Activated B cell treated with CpG ODN at 0.5 μM for 24 hours (primary cell): ENCODE measurements around the gene NOM1. TPM values are rescaled to one million over a fixed set of nuclear protein-coding genes. Genes with fewer than 3 reads are reported as not detected.

Source experiments
- ATAC-seq: fragments of 200-7000 bp; cut with Tn5 transposase; one replicate; pipeline ENCODE4 v1.10.0; 2021; ENCODE audit warnings: low read depth, mild to moderate bottlenecking, moderate library complexity
- CTCF ChIA-PET: fragments of 350-600 bp; sonication (Branson Sonifier 250); formaldehyde crosslinking; loops from one replicate; lab custom pipeline; 2021; ENCODE audit warnings: antibody characterized with exemption; lab: Charles Lee
- POLR2A ChIA-PET: fragments of 350-600 bp; sonication (Branson Sonifier 250); formaldehyde crosslinking; loops from one replicate; lab custom pipeline; 2021; ENCODE audit warnings: antibody characterized with exemption; lab: Charles Lee
- DNase-seq: peaks from one replicate; pipeline ENCODE4 v3.0.0; 2022
- H3K27ac Mint-ChIP-seq: one replicate; pipeline ENCODE4 v1.8.0; 2020; ENCODE audit warnings: mixed read lengths
- H3K27me3 Mint-ChIP-seq: one replicate; pipeline ENCODE4 v1.8.0; 2021; ENCODE audit warnings: mixed read lengths
- H3K36me3 Mint-ChIP-seq: one replicate; pipeline ENCODE4 v1.8.0; 2021; ENCODE audit warnings: low read depth, mixed read lengths
- H3K4me1 Mint-ChIP-seq: one replicate; pipeline ENCODE4 v1.8.0; 2021; ENCODE audit warnings: mixed read lengths
- H3K4me3 Mint-ChIP-seq: one replicate; pipeline ENCODE4 v1.8.0; 2020; ENCODE audit warnings: mild to moderate bottlenecking, mixed read lengths
- H3K9me3 Mint-ChIP-seq: one replicate; pipeline ENCODE4 v1.8.0; 2020; ENCODE audit warnings: mixed read lengths
- intact Hi-C: fragments of 100-400 bp; cut with micrococcal nuclease; formaldehyde crosslinking; loops from one replicate; pipeline ENCODE4 v1.15.1; 2024
- total RNA-seq: library from RNA; stranded (reverse); gene quantifications from 2 replicates; pipeline ENCODE4 v1.2.3, GENCODE V29; 2022
- TF ChIP-seq, protein P1 (sequence below): fragments of 200-600 bp; IDR thresholded peaks from one replicate; pipeline ENCODE4 v1.8.0; 2022; ENCODE audit warnings: antibody characterized with exemption, mild to moderate bottlenecking

Gene NOM1
- total RNA-seq, 1 donor from 2014 or later, result 39.1 TPM

DNA sequence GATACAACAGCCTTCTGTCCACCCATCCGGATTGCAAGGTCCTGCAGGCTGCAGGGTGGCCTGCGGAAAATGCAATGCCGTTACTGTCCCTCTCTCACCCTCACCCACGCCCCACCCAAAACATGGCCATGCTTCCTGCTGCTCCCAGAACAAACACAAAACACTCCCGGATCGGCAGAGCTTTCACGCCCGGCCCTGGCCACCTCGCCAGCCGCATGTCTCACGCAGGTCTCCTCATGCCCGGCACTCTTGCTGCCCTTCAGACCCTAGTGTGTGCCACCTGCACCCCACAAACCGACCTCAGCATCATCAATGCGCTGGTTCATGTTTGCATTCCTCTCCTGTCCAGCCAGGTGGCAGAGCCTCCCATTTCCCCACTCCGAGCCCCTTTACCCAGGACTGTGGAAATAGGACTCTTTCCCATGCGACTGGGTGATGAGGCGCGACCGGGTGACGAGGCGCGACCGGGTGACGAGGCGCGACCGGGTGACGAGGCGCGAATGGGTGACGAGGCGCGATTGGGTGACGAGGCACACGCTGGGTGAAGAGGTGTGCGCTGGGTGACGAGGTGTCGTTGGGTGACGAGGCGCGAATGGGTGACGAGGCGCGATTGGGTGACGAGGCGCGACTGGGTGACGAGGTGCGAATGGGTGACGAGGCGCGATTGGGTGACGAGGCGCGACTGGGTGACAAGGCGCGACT is 8.9 kb upstream of the NOM1 start:
- Mint-ChIP-seq H3K27ac (no peak overlapping the region), H3K27me3 (peaks cover 27% of the 10 kb centered on the region), H3K36me3 (no peaks in the 10 kb centered on the region), H3K9me3 (peaks cover 6% of the 10 kb centered on the region), H3K4me1 (peaks cover 3% of the 10 kb centered on the region), H3K4me3 (no peak overlapping the region)
- TF ChIP-seq, protein P1, sequence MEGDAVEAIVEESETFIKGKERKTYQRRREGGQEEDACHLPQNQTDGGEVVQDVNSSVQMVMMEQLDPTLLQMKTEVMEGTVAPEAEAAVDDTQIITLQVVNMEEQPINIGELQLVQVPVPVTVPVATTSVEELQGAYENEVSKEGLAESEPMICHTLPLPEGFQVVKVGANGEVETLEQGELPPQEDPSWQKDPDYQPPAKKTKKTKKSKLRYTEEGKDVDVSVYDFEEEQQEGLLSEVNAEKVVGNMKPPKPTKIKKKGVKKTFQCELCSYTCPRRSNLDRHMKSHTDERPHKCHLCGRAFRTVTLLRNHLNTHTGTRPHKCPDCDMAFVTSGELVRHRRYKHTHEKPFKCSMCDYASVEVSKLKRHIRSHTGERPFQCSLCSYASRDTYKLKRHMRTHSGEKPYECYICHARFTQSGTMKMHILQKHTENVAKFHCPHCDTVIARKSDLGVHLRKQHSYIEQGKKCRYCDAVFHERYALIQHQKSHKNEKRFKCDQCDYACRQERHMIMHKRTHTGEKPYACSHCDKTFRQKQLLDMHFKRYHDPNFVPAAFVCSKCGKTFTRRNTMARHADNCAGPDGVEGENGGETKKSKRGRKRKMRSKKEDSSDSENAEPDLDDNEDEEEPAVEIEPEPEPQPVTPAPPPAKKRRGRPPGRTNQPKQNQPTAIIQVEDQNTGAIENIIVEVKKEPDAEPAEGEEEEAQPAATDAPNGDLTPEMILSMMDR, result no peak
- no peak for DNase-seq
- CTCF ChIA-PET, result no interaction called here
- no peak for ATAC-seq
- intact Hi-C loops, result no loop called here
- POLR2A ChIA-PET, result no interaction called here

DNA sequence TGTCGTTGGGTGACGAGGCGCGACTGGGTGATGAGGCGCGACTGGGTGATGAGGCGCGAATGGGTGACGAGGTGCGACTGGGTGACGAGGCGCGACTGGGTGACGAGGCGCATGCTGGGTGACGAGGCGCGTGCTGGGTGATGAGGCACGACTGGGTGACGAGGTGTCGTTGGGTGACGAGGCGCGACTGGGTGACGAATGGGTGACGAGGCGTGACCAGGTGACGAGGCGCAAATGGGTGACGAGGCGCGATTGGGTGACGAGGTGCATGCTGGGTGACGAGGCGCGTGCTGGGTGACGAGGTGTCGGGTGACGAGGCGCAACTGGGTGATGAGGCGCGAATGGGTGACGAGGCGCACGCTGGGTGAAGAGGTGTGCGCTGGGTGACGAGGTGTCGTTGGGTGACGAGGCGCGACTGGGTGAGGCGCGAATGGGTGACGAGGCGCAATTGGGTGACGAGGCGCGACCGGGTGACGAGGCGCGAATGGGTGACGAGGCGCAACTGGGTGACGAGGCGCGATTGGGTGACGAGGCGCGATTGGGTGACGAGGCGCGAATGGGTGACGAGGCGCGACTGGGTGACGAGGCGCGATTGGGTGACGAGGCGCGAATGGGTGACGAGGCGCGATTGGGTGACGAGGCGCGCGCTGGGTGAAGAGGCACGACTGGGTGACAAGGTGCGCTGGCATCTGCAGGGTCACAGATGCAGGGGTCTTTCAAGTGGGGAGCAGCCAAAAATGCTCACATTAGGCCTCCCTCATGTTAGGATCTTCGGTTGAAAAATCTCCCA is 7.9 kb upstream of the NOM1 start:
- ChIA-PET CTCF (no interaction called here), POLR2A (no interaction called here)
- DNase-seq (no peak), ATAC-seq (no peak)
- H3K9me3 Mint-ChIP-seq, result peaks cover 6% of the 10 kb centered on the region
- no peak overlapping the region for H3K4me3 Mint-ChIP-seq
- no peaks in the 10 kb centered on the region for H3K36me3 Mint-ChIP-seq
- peaks cover 3% of the 10 kb centered on the region for H3K4me1 Mint-ChIP-seq
- peaks cover 27% of the 10 kb centered on the region for H3K27me3 Mint-ChIP-seq
- H3K27ac Mint-ChIP-seq, result no peak overlapping the region
- TF ChIP-seq, protein P1, result no peak
- intact Hi-C loops, result no loop called here

DNA sequence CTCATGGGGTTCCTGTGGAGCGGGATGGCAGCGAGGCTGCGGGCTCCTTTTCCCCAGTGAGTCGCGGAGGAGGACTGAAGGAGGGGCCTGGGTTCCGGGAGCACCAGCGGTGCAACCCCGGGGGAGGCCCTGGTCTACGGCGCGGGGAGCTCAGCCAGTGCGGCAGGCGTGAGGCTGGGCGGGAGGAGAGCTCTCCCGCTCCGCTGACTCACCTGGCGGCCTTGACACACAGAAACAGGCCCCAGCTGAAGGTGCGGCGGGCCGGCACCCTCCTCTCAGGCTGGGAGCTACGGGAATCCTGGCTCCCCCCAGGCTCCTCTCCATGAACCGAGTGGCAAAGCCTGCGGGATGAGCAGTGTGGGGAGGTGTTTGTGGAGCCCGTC is 6.8 kb upstream of the NOM1 start:
- Mint-ChIP-seq H3K27me3 (peaks cover 27% of the 10 kb centered on the region), H3K9me3 (peaks cover 6% of the 10 kb centered on the region), H3K4me3 (peak overlapping the region; percentile 44), H3K27ac (no peak overlapping the region), H3K36me3 (no peaks in the 10 kb centered on the region), H3K4me1 (peaks cover 3% of the 10 kb centered on the region)
- ChIA-PET CTCF (no interaction called here), POLR2A (no interaction called here)
- intact Hi-C loops, result no loop called here
- TF ChIP-seq, protein P1, result no peak
- DNase-seq (no peak), ATAC-seq (peak; percentile 34)

DNA sequence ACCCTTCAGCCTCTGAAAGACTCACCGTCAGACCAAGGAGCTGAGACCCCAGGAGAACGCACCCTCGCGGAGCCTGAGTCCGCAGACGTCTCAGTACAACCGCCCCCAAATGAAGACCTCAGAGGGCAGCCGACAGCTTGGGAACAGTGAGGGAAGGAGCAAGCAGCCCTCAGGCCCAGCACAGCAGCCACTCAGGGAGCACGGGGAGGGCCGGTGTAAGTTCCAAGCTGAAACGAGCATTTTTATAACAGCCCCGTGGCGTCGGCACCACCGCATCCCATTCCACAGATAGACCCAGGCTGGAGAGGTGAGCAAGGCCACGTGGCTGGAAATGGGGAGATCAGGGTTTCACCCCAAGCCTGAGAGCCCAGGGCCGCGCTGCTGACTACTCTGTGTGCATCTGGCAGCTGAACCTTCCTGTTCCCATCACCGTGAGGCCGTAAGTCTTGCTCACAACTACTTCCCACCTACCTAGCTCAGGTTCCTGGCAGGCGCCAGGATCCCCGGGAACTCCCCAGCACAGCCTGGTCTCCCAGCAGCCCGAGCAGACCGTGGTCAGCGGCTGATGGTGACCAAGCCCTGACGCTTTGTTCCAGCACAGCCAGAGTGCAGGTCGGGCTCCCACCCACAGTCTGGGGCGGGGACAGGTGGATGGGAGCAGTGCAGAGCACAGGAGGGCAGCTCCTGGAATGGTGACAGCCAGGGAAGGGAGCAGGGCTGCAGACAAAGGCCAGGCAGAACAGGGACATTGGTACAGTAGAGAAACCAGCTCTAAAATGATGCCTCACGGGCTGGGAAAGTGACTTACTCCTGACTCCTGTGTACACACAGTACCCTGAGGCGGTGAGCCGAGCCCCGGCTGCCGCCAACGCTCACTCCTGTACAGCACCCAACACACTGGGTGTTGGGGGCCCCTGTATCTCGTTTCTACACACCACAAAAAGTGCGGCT is 6.1 kb upstream of the NOM1 start:
- Mint-ChIP-seq H3K27ac (no peak overlapping the region), H3K4me1 (peaks cover 3% of the 10 kb centered on the region), H3K27me3 (peaks cover 27% of the 10 kb centered on the region), H3K4me3 (no peak overlapping the region), H3K36me3 (no peaks in the 10 kb centered on the region), H3K9me3 (peaks cover 6% of the 10 kb centered on the region)
- POLR2A ChIA-PET, result interaction anchor here (0.6 kb wide), 1 partner anchor 55 kb away, joined by 6 read pairs; no protein-coding TSS in a partner anchor
- intact Hi-C loops, result no loop called here
- CTCF ChIA-PET, result no interaction called here
- no peak for DNase-seq
- TF ChIP-seq, protein P1, result no peak
- ATAC-seq, result peak; percentile 18
